ENCODE measurements around the gene NFKBIA. TPM values are rescaled to one million over a fixed set of nuclear protein-coding genes. Genes with fewer than 3 reads are reported as not detected.
A peak's percentile ranks its signal among the peaks of the same experiment; 100 is the strongest.

The NFKBIA gene
- total RNA-seq, 1 donor from 2014 or later, result 42.7 TPM

DNA sequence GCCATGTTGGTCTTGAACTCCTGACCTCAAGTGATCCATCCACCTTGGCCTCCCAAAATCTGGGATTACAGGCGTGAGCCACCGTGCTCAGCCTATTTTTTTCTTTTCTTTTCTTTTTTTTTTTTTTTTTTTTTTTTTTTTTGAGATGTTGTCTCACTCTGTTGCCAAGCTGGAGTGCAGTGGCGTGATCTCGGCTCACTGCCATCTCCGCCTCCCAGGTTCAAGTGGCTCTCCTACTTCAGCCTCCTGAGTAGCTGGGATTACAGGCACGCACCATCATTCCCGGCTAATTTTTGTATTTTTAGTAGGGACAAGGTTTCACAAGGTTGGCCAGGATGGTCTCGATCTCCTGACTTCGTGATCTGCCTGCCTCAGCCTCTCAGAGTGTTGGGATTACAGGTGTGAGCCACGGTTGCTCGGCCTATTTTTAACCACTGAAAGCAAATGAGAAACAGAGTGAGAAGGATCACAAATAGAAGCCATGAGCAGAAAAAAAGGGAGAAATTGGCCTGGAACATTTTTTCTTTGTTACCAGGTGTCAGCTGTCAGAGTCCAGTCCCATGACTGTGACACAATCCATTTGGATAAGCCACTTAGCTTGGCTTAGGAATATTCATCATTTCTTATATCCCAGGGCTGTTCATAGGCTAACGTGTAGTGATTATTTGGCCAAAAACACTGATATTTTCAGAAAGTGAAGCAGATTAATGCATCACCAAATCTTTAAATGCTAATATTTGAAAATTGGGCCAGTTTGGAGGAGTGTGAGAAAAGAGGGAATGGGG, 7.9 kb upstream of the NFKBIA start:
- no peak for DNase-seq (ENCODE audit: low spot score)
- intact Hi-C loops (cut with DNase I), result loop anchor here (2.0 to 10.0 kb wide), 2 partner anchors 272 to 368 kb away; partner anchors contain the start of gene FAM177A1

DNA sequence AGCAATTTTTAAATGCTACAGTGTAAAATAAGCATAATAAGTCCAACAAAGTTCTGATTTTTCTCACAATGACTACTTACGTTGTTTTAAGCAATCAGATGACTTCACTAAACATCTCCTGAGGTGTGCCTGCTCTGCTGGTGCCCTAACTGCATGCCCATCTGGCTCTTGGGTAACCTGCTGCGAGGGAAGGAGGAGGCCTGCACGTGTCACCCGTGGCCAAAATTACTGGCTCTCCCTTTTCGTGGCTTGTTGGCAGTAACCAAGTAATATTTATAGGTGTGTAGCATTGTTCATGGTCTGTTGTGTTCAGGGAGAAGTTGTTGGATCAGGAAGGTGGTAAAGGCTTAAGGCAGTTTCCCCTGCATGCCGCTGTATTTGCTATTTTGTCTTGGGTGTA, 6.3 kb upstream of the NFKBIA start:
- no peak for DNase-seq (ENCODE audit: low spot score)
- intact Hi-C loops (cut with DNase I), result loop anchor here (10.0 kb wide), 1 partner anchor 366 kb away; the partner anchor contains the start of gene FAM177A1

DNA sequence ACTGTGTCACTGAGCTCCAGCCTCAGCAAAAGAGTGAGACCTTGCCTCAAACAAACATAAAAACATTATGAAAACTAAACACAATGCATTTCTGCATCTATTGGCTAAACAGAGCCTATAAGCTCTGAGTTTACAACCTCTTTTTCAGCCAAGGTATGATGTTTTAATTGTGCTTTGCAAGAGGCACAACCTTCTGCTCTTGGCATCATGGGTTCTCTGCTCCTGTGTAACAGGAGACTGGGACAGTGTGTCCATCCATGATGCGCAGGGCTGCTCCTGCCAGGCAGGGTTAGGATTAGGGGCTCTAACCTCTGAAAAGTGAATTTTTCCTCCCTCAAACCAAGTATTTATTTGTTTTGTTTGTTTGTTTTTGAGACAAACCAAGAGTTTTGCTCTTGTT, 5.0 kb upstream of the NFKBIA start:
- no peak for DNase-seq (ENCODE audit: low spot score)
- intact Hi-C loops (cut with DNase I), result loop anchor here (5.0 to 10.0 kb wide), 2 partner anchors 187 to 695 kb away; partner anchors contain the start of gene CFL2

GRCh38 chr14:35408026-35408425, 3.5 kb upstream of the NFKBIA start:
- intact Hi-C loops (cut with DNase I), result loop anchor here (5.0 to 10.0 kb wide), 2 partner anchors 186 to 693 kb away; partner anchors contain the start of gene CFL2

GRCh38 chr14:35407306-35407630, 2.7 kb upstream of the NFKBIA start:
- DNase-seq (ENCODE audit: low spot score), result no peak
- intact Hi-C loops (cut with DNase I), result loop anchor here (5.0 to 10.0 kb wide), 2 partner anchors 185 to 692 kb away; partner anchors contain the start of gene CFL2

More at GRCh38 chr14:35408026-35408425, 3.5 kb upstream of the NFKBIA start:
- DNase-seq (ENCODE audit: low spot score), result no peak

DNA sequence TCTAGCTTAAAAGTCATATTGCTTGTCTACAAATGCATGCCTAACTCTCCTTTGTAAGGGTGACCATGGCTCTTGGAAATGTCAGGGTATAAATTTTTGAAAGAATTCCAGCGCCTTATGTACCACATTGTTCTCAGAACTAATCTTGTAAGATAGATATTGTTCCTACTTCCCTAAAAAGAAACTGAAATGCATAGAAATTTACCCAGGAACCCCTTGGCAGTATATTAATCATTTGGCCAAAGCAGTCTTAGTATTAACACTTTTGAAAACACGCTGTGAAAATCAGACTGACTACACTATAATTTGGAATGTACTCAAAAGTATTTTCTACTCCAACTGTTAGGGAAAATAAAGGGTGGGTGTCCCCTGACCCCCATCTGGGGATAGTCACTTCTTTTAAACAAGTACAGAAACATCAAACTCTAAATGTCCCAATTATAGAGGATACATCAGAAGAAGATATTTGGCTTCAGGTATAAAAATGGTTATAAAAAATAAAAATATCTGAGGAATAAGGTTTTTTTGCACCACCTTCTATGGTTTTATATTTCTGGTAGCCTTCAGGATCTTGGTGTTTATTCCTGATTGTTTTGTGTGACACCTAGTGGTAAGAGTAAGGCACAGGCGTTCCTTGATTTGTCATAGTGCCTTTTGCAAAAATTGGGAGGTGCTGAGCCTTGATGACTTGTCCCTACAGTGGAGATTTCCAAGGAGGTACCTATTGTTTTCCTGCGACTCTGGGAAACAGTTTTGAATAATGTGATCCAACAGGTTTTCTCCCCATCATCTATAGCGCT, 2.2 kb upstream of the NFKBIA start:
- DNase-seq (ENCODE audit: low spot score), result no peak

DNA sequence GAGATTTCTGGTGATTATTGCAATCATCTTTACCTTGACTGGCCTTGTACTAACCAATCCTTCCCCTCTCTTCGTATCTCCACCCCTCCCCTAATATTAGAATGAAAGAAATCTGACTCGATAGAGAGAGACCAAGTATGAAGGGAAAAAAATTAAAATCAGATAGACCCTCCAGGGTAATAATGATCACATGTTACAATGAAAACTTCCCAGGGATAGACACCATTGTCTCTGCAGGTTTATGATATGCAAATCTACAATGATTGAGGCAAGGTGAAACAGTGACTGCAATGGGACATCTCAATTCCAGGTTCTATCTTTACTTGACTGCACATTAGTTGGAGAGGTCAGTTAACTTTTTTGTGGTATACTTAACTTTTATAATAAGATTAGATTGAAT, 1.5 kb upstream of the NFKBIA start:
- DNase-seq (ENCODE audit: low spot score), result no peak
- intact Hi-C loops (cut with DNase I), result loop anchor here (5.0 to 10.0 kb wide), 2 partner anchors 184 to 691 kb away; partner anchors contain the start of gene CFL2

More for the DNA sequence above, 2.2 kb upstream of the NFKBIA start:
- intact Hi-C loops (cut with DNase I), result loop anchor here (5.0 to 10.0 kb wide), 2 partner anchors 184 to 692 kb away; partner anchors contain the start of gene CFL2

GRCh38 chr14:35405304-35405996, 901 bp upstream of the NFKBIA start:
- intact Hi-C loops (cut with DNase I), result loop anchor here (2.0 to 10.0 kb wide), 3 partner anchors 41 to 691 kb away; partner anchors contain the start of gene CFL2
- DNase-seq (ENCODE audit: low spot score), result no peak

GRCh38 chr14:35403603-35404448, 723 bp downstream of the NFKBIA start:
- DNase-seq (ENCODE audit: low spot score), result peak; percentile 99
- intact Hi-C loops (cut with DNase I), result loop anchor here (1.0 to 10.0 kb wide), 6 partner anchors 19 to 689 kb away; partner anchors contain the start of genes CFL2, PRORP and PSMA6

- intact Hi-C loops (cut with DNase I), result loop anchor here (1.0 to 10.0 kb wide), 3 partner anchors 18 to 688 kb away; partner anchors contain the start of gene CFL2
- no peak for DNase-seq (ENCODE audit: low spot score)
Measured at GRCh38 chr14:35403114-35403602, 1.4 kb downstream of the NFKBIA start.

DNA sequence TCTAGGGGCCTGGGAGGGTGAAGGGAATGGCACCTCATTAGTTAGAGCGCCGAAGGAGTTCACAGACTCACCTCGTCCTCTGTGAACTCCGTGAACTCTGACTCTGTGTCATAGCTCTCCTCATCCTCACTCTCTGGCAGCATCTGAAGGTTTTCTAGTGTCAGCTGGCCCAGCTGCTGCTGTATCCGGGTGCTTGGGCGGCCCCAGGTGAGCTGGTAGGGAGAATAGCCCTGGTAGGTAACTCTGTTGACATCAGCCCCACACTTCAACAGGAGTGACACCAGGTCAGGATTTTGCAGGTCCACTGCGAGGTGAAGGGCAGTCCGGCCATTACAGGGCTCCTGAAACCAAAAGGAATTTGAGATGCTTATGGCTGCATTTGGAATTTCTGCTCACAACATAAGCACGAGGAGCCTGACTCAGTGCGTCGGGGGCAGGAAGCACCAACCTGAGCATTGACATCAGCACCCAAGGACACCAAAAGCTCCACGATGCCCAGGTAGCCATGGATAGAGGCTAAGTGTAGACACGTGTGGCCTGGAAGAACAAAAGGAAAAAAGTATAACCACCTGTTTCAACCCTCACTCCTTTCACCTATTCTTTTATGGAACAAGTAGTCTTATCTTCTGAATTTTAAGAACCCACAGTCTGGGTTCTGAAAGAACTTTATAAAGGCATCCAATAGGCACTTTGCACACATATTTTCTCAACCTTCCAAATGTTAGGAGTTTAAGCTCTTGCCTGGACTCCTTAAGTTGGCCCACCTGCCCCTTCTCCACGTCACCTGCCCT, 2.0 kb downstream of the NFKBIA start:
- intact Hi-C loops (cut with DNase I), result loop anchor here (1.0 to 10.0 kb wide), 3 partner anchors 17 to 688 kb away; partner anchors contain the start of gene CFL2
- no peak for DNase-seq (ENCODE audit: low spot score)

GRCh38 chr14:35401422-35402265, 2.9 kb downstream of the NFKBIA start:
- peak; percentile 81 for DNase-seq (ENCODE audit: low spot score)
- intact Hi-C loops (cut with DNase I), result loop anchor here (10.0 kb wide), 1 partner anchor 687 kb away; the partner anchor contains the start of gene CFL2

DNA sequence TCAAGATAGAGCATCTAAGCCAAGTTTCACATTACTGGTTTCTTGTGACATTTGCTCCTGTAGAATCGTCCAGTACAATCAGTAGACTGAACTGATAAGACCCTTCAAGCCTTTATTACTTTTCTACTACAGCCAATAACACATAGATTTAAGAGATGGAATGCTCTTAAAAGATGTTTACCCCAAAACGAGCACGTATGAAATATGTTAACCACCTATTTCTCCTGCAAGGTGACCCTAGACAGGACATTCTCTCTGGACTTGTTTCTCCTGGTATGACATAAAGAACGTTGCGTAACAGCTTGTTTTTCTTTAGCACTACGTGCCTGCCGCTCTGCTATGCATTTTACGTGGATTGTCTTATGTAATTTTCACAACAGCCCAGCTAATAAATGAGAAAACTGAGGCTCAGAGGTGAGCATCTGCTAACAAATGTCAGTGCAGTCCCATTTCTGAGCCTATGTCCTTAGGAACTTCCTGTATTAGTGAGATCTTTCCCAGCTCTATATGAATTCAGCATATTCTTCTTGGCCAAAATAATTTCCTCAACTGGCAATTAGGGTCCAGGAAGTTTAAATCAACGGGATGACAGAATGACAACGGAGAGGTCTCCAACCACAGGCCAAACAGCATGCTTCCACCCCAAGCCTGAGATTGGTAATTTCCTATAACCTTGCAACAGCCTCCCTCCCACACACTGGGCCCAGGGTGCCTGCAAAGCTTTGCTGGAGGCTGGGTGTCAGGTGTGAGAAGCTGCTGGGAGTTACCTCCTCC, 3.7 kb downstream of the NFKBIA start:
- DNase-seq (ENCODE audit: low spot score), result no peak
- intact Hi-C loops (cut with DNase I), result loop anchor here (10.0 kb wide), 1 partner anchor 686 kb away; the partner anchor contains the start of gene CFL2

DNA sequence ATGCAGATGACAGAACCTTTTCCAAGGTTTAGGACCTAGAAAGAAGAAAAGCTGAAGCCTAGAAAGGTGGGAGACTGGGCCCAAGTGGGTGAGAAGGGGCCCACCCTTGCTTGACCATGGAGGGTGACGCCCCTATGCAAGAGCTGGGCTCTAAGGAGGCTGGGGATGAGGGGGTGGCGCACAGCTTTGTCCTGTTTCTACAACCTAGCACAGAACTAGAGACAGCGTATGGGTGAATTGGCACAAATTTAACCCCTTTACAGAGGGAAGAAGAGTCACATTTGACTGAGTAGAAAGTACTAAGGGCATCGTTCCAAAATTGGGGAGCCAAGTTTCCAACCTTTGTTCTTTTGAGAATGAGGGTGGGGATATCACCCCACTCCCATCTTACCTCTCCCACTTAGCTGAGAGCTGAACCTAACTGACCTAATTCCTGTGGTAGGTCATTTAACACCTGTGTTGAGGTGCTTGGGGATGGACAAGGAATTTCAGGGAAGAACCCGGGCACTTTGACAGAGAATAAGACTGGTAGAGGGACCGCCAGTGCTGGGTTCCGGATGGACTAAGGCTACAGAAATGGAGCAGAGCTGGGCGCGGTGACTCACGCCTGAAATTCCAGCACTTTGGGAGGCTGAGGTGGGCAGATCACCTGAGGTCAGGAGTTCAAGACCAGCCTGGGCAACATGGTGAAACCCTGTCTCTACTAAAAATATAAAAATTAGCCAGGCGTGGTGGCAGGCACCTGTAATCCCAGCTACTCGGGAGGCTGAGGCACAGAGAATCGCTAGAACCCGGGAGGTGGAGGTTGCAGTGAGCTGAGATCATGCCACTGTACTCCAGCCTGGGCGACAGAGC, 5.2 kb downstream of the NFKBIA start:
- intact Hi-C loops (cut with DNase I), result no loop called here
- no peak for DNase-seq (ENCODE audit: low spot score)

DNA sequence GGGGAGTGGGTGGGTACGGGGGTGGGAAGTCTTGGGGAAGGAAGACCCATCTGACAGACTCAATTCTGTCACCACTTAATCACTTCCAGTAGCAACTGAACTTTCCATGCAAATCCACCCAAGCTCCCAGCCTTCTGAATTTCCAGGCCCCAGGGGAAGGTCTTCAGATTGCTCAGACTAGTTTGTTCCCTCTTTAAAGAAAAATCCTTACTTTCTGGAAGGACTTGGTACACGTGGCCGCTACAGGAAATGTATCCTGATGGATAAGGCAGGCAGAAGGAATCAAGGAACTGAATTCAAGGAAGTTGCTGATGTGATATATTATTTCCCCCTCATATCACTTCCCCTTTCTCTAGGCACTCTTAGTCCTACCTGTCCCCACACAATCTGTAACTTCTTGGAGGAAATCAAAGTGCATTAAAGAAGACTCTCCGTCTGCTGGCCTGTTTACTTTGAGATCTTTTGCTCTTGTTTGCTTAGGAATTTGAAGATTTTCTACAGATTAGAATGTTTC, 6.4 kb downstream of the NFKBIA start:
- intact Hi-C loops (cut with DNase I), result no loop called here
- no peak for DNase-seq (ENCODE audit: low spot score)
